GM18870 (cell line): ENCODE measurements around the gene OR2C3.

Experiments
- ATAC-seq: cut with Tn5 transposase; IDR thresholded peaks from one replicate; pipeline ENCODE4 v1.9.1; 2021; ENCODE audit warnings: moderate library complexity; ENCODE audit not compliant: unreplicated experiment

The OR2C3 gene

DNA sequence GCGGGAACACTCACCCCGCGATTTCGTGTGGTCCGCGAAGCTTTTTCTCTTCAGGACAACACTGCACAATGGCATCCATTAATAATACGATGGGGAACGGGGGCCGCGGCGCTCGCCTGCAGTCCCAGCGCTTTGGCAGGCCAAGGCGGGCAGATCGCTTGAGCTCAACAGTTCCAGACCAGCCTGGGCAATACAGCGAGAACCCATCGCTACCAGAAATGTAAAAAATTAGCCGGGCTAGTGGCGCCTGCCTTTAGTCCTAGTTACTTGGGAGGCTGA is 17.7 kb downstream of the OR2C3 start:
- no peak for ATAC-seq

DNA sequence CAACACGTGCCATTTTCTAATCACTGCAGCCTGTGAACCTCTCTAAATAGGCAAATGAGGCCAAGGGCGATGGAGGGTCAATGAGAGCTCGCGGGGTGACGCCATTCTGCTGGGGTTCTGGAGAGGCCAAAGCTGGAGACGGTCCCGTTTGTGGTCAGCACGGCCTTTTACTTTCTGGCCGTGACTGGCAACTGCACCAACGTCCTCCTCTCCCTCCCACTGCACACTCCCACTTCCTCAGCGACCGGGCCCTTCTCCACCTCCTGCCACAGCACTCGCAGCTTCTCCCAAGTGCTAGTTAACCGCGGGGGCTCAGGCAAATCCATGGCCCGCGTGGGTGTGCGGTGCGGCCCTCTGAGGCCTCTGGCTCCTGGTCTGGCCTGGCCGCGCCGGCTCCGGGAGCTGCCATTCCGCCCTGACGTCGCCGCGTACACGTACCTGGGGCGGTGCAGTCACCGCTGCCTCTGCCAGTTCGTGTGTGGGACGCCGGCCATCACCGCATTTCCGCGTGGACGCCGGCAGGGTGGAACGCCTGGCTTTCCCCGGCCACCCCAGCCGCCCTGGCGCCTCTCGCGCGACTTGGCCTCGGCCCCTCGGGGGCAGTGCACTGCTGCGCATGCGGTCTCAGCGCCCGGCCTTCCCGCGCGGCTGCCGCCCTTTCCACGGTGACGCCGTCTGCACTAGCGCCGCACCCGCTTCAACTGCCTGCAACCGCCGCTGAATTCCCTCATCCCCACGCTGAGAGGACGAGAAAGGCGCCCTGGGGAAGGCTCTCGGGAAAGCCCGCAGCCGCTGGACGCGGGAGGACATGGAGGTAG is 18.2 kb downstream of the OR2C3 start:
- no peak for ATAC-seq

DNA sequence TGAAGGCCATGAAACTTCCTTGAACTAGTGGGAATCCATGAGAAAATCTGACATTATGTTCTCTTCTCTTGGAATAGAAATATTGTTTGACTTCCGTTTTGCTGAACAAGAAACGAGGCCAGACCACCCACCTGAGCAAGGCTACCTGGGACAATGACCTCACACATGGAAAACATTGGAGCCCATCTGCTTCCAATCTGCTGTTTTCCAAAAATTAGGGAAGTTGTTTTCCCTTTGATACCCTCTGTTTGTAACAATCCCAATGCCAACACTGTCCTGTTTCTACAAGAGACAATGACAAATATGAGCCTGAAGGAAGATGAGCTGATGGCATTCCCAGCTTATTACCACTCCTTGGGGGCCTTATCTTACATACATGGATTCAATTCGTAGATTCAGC is 29.4 kb downstream of the OR2C3 start:
- ATAC-seq, result no peak

DNA sequence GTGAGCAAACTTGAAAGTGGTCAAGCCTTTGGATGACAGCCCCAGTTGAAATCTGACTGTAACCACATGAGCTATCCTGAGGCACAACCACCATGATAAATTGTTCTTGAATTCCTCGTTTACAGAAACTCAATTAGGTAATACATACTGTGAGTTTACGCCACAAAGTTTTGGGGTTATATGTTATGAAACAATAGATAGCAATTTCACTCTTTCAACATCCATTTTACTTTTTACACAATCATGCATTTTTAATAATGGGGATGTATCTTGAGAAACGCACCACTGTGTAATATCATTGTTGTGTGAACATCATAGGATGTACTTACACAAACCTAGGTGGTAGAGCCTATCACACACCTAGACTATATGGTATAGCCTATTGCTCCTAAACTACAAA is 35.4 kb downstream of the OR2C3 start:
- no peak for ATAC-seq

DNA sequence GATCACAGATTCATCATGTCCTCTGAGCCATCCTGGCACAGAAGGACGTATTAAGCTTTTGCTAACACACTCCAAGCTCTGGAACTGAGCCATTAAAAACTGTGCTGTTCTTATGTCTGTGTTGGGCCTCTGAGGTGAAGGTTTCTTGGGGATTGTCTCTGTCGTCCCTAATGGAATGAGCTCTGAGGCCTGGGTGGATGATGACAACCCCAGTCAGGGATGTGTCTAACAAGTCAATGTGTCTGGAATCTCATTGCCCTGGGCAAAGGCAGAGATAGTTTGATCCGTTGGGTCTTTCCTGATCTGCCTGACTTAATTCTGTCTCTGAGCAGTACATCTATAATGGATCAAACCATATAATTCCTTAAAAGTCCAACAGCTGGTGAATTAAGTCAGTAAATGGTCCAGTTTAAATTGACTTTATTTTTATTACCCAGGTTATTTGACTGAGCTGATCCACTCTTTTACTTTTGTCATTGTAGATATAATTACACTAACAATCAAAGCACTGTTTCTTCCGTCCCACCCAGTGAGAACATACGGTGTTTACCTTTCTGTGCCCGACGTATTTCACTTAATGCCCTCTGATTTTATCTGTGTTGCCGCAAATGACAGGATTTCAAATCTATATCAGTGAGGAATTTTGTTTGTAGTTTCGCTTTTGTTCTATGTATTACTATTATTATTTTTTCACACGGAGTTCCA is 39.5 kb downstream of the OR2C3 start:
- ATAC-seq, result no peak

DNA sequence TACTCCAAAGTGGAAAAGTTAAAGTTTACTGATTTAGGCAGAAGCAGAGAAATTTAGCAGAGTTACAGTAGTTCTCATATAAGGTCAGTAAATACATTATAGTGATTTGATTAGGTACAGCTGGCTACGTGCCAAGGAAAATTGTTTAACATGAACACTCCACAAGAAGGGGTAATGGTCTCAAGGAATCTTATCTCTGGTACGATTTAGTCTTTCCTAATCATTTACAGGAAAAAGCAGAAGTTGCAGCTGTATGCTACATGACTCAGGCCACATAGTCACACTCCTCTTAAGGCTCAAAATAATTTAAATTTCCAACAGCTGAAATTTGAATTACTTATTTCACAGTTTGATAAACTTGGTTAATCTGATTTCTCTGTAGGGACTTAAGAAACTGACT is 41.5 kb downstream of the OR2C3 start:
- peak; percentile 96 for ATAC-seq

DNA sequence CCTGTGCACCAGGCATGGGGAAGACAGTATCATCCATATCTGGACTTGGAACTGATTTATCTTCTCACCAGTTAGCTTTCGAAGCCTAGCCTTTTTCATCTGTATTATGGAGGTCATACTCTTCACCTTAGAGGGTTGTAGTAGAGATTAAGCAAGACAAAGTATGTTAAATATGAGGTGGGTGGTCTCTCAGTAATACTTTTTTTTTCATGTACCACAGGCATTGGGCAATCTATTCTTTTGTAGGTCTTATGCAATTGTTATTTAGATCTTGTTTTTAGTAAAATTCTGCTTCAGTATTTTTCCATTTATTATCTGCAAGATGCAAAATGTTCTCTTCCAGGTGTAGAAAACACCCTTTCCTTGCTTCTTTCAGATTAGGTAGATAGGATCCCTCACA is 43.1 kb downstream of the OR2C3 start:
- ATAC-seq, result no peak

DNA sequence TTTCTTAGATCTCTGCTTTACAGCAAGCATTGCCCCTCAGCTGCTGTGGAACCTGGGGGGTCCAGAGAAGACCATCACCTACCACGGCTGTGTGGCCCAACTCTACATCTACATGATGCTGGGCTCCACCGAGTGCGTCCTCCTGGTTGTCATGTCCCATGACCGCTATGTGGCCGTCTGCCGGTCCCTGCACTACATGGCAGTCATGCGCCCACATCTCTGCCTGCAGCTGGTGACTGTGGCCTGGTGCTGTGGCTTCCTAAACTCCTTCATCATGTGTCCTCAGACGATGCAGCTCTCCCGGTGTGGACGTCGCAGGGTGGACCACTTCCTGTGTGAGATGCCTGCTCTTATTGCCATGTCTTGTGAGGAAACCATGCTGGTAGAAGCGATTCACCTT is 44.9 kb downstream of the OR2C3 start:
- no peak for ATAC-seq

DNA sequence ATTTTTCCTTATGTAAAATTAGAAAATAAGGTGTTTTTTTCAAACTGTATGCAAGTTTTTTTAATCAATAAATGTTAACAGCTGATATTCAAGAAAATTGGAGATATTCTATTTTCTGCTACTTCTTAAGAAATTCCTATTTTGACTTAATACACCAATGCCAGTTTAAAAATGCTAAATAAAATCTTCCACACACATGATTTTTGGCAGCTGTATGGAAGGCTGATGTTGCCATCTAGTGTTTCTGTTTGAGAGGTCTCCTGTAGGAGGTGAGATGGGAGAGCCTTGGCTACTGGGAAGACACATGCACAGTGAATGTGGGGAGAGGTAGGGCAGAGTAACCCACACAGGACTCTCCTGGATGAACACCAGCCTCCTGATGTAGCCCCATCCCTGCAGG is 49.2 kb downstream of the OR2C3 start:
- ATAC-seq, result peak; percentile 88

DNA sequence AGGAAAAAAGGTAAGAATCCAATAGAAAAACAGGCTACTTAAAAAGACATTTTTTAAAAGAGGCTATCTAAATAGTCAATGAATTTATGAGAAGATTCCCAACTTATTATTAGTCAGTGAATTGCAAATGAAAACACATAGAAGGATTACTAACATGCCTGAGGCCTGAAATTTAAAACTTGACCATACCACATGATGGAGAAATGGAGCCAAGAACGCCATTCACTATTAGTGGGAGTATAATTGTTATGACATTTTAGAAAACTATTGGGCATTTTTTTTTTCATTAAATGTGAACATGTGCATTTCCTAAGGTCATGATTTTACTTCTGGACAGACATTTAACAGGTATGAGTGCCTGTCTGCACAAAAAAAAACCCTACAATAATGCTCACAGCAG is 53.5 kb downstream of the OR2C3 start:
- no peak for ATAC-seq

DNA sequence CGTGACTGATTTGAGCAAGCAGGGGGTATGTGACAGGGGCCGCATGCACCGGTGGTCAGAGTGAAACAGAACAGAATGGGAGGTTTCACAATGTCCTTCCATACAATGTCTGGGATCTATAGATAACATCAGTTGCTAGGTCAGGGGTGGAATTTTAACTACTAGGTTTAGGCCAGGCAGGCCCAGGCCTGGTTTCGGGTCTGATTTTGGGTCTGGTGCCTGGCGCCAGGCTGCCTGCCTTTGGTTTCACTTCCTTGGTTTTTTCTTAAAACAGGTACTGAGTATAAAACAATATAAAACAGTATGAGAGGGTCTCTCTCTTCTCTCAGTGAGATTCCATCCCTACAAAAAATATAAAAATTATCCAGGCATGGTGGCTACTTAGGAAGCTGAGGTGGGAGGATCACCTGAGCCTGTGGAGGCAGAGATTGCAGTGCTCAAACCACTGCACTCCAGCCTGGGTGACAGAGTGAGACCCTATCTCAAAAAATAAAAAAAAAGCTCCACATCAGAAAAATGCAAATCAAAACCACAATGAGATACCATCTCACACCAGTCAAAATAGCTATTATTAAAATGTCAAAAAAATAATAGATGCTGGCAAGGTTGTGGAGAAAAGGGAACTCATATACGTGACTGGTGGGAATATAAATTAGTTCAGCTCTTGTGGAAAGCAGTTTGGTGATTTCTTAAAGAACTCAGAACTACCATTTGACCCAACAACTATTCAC is 59.7 kb downstream of the OR2C3 start:
- peak; percentile 59 for ATAC-seq

DNA sequence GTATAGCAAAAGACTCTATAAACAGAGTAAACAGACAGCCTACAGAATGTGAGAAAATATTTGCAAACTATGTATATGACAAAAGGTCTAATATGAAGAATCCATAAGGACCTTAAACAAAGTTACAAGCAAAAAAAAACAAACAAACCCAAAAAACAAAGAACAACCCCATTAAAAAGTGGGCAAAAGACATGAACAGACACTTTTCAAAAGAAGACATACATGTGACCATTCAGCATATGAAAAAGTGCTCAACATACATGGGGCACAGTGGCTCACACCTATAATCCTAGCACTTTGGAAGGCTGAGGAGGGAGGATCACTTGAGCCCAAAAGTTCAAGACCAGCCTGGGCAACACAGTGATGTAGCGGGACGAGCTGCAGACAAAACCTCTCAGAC is 60.4 kb downstream of the OR2C3 start:
- no peak for ATAC-seq
